Prostate gland (tissue), 2 donors: ENCODE results near the gene FAM110A. TPM values are rescaled to one million over a fixed set of nuclear protein-coding genes. Genes with fewer than 3 reads are reported as not detected.

Experiments
- DNase-seq: peaks from one replicate; pipeline ENCODE4 v3.0.0-alpha.2; 2019; ENCODE audit warnings: low spot score
- H3K27ac ChIP-seq, 2 donors: fragments of 200-600 bp; sonication (generic); 2 replicates each; pipeline ENCODE4 v1.5.1; 2017 to 2019
- H3K27me3 ChIP-seq: fragments of 200-600 bp; sonication (generic); replicated peaks from 2 replicates; pipeline ENCODE4 v1.5.1; 2019; ENCODE audit not compliant: insufficient read depth
- H3K36me3 ChIP-seq, 2 donors: fragments of 200-600 bp; sonication (generic); 1 replicate in 1 of 2; 2 replicates in 1 of 2; pipeline versions ENCODE4 v1.5.1 to v1.8.1; 2017 to 2019
- H3K4me1 ChIP-seq: fragments of 200-600 bp; sonication (generic); replicated peaks from 2 replicates; pipeline ENCODE4 v1.5.1; 2019
- H3K4me3 ChIP-seq, 2 donors: fragments of 200-600 bp; sonication (generic); 2 replicates each; pipeline ENCODE4 v1.5.1; 2017 to 2019
- H3K9me3 ChIP-seq: fragments of 200-600 bp; sonication (generic); 2 replicates; pipeline ENCODE4 v1.5.1; 2017
- CTCF ChIP-seq, 4 experiments: fragments of 200-600 bp in 2 of 4; fragments of 450-650 bp in 2 of 4; sonication (generic) in 2 of 4; IDR thresholded peaks; 1 replicate in 3 of 4; 2 replicates in 1 of 4; pipeline ENCODE4 v1.5.1; 2016 to 2019; ENCODE audit warnings: antibody characterized with exemption in 4 of 4, mild to moderate bottlenecking in 2 of 4, moderate library complexity in 2 of 4
- POLR2A ChIP-seq: fragments of 450-650 bp; IDR thresholded peaks from one replicate; pipeline ENCODE4 v1.6.1; 2016; ENCODE audit warnings: antibody characterized with exemption, mild to moderate bottlenecking
- POLR2AphosphoS5 ChIP-seq: sonication (generic); formaldehyde crosslinking; IDR thresholded peaks from one replicate; pipeline ENCODE4 v1.6.1; 2017; ENCODE audit warnings: antibody characterized with exemption
- WGBS: methylation state at CpG from one replicate; pipeline ENCODE4 v1.1.5; 2018; 5-methylcytosine and 5-hydroxymethylcytosine counted together
- intact Hi-C: fragments of 100-400 bp; cut with DNase I; formaldehyde crosslinking; loops from one replicate; pipeline ENCODE4 v1.14.2; 2022
- total RNA-seq, 2 donors: library from RNA; depleted of rRNA; stranded (reverse); fragments of >200 nt; gene quantifications; one replicate each; pipeline ENCODE4 v1.1.0, GENCODE V29; 2016

The FAM110A gene
- total RNA-seq, 2 donors from 2014 or later, result 15.5 to 33.0 TPM

- TF ChIP-seq POLR2A, result no peak
- TF ChIP-seq POLR2AphosphoS5, result no peak
- no peak for TF ChIP-seq CTCF (IDR thresholded peaks at IDR 0.05)
- WGBS, result 65% methylated on average over 6 of the region's 6 CpGs
- Histone ChIP-seq H3K9me3 (no peaks in the 10 kb centered on the region), H3K27me3 (no peaks in the 10 kb centered on the region), H3K36me3 (no peaks in the 10 kb centered on the region), H3K4me3 (no peak overlapping the region), H3K27ac (no peak overlapping the region), H3K4me1 (no peaks in the 10 kb centered on the region)
- intact Hi-C loops, result no loop called here
- DNase-seq, result no peak
These were observed 12.3 kb upstream of the FAM110A start for GRCh38 chr20:821046-821730.

- Histone ChIP-seq H3K27ac (no peak overlapping the region), H3K9me3 (no peaks in the 10 kb centered on the region), H3K36me3 (no peaks in the 10 kb centered on the region), H3K4me3 (no peak overlapping the region), H3K4me1 (no peaks in the 10 kb centered on the region), H3K27me3 (no peaks in the 10 kb centered on the region)
- no peak for TF ChIP-seq POLR2AphosphoS5
- TF ChIP-seq CTCF (IDR thresholded peaks at IDR 0.05), result no peak
- TF ChIP-seq POLR2A, result no peak
- WGBS, result 83% methylated on average over 3 of the region's 3 CpGs
- intact Hi-C loops, result no loop called here
- no peak for DNase-seq
These were observed 11.8 kb upstream of the FAM110A start for GRCh38 chr20:821731-822065.

- Histone ChIP-seq H3K27ac (no peak overlapping the region), H3K9me3 (no peaks in the 10 kb centered on the region), H3K27me3 (no peaks in the 10 kb centered on the region), H3K4me3 (no peak overlapping the region), H3K4me1 (no peaks in the 10 kb centered on the region), H3K36me3 (no peaks in the 10 kb centered on the region)
- TF ChIP-seq POLR2AphosphoS5, result no peak
- TF ChIP-seq CTCF (IDR thresholded peaks at IDR 0.05), result no peak
- TF ChIP-seq POLR2A, result no peak
- WGBS, result 84% methylated on average over 12 of the region's 12 CpGs
- no peak for DNase-seq
- intact Hi-C loops, result no loop called here
These were observed 10.6 kb upstream of the FAM110A start for GRCh38 chr20:822651-823573.

- H3K27ac ChIP-seq, result no peak overlapping the region
- no peaks in the 10 kb centered on the region for H3K36me3 ChIP-seq
- WGBS, result 92% methylated on average over 4 of the region's 4 CpGs
- no peak overlapping the region for H3K4me3 ChIP-seq
- H3K27me3 ChIP-seq, result no peaks in the 10 kb centered on the region
- no peaks in the 10 kb centered on the region for H3K9me3 ChIP-seq
- intact Hi-C loops, result no loop called here
- no peaks in the 10 kb centered on the region for H3K4me1 ChIP-seq
- no peak for TF ChIP-seq POLR2A
- no peak for TF ChIP-seq CTCF (IDR thresholded peaks at IDR 0.05)
- TF ChIP-seq POLR2AphosphoS5, result no peak
- no peak for DNase-seq
These were observed 10.0 kb upstream of the FAM110A start for GRCh38 chr20:823574-823902.
